HEK293 (cell line): ENCODE measurements around the gene MPPED1.

Source experiments
- CTCF ChIA-PET: fragments of 350-600 bp; formaldehyde crosslinking; extraction: SDS; loops from one replicate; lab custom pipeline; 2021; ENCODE audit warnings: antibody characterized with exemption; lab: Yijun Ruan, JAX
- POLR2A ChIA-PET: fragments of 300-600 bp; formaldehyde crosslinking; extraction: SDS; loops from one replicate; lab custom pipeline; 2020; ENCODE audit warnings: antibody characterized with exemption, inconsistent platforms; lab: Yijun Ruan, JAX
- H3K27ac ChIP-seq: fragments of 200-500 bp; sonication (Bioruptor generic); 2 replicates; pipeline ENCODE4 v1.5.1; 2014; ENCODE audit warnings: low read depth, low read length, control low read depth, inconsistent platforms; ENCODE audit errors: extremely low read depth
- H3K36me3 ChIP-seq, 2 experiments: fragments of 200-500 bp in 1 of 2; sonication (Bioruptor generic) in 1 of 2; 1 replicate in 1 of 2; 2 replicates in 1 of 2; pipeline ENCODE4 v1.5.1; 2014 to 2017; ENCODE audit warnings: inconsistent platforms in 2 of 2, low read length in 2 of 2; ENCODE audit not compliant: control insufficient read depth in 2 of 2, insufficient read depth in 1 of 2
- H3K4me1 ChIP-seq: fragments of 200-500 bp; sonication (Bioruptor generic); 2 replicates; pipeline ENCODE4 v1.5.1; 2014; ENCODE audit warnings: mild to moderate bottlenecking, low read length, inconsistent platforms; ENCODE audit not compliant: control insufficient read depth, insufficient read depth
- H3K4me3 ChIP-seq: 2 replicates; pipeline ENCODE4 v1.5.1; 2011; ENCODE audit warnings: low read depth, mild to moderate bottlenecking, control low read depth, low read length, moderate library complexity
- H3K9me3 ChIP-seq: fragments of 200-500 bp; sonication (Bioruptor generic); 2 replicates; pipeline ENCODE4 v1.5.1; 2014; ENCODE audit warnings: low read depth, low read length, inconsistent platforms; ENCODE audit not compliant: control insufficient read depth, insufficient read depth
- BCL11A ChIP-seq: fragments of 450-650 bp; formaldehyde crosslinking; IDR thresholded peaks from 2 replicates; pipeline ENCODE4 v1.5.1; 2016; ENCODE audit warnings: low read depth, missing biosample characterization, missing genetic modification characterization
- GLI2 ChIP-seq: fragments of 450-650 bp; formaldehyde crosslinking; IDR thresholded peaks from 2 replicates; pipeline ENCODE4; 2017; ENCODE audit warnings: missing biosample characterization, missing genetic modification characterization, low read depth, borderline replicate concordance
- KLF8 ChIP-seq: fragments of 450-650 bp; formaldehyde crosslinking; IDR thresholded peaks from 2 replicates; pipeline ENCODE4 v1.5.1; 2016; ENCODE audit warnings: missing biosample characterization, missing genetic modification characterization
- OVOL3 ChIP-seq: fragments of 450-650 bp; formaldehyde crosslinking; IDR thresholded peaks from 2 replicates; pipeline ENCODE4 v1.5.1; 2016; ENCODE audit warnings: missing biosample characterization, missing genetic modification characterization
- SCRT2 ChIP-seq: fragments of 450-650 bp; formaldehyde crosslinking; IDR thresholded peaks from 2 replicates; pipeline ENCODE4 v1.5.1; 2016; ENCODE audit warnings: missing biosample characterization, missing genetic modification characterization
- ZBTB7A ChIP-seq: fragments of 450-650 bp; formaldehyde crosslinking; IDR thresholded peaks from 2 replicates; pipeline ENCODE4 v1.5.1; 2016; ENCODE audit warnings: low read depth, missing biosample characterization, missing genetic modification characterization
- ZNF112 ChIP-seq: fragments of 450-650 bp; formaldehyde crosslinking; IDR thresholded peaks from 2 replicates; pipeline ENCODE4 v1.5.0; 2017; ENCODE audit warnings: missing biosample characterization, missing genetic modification characterization
- ZNF19 ChIP-seq: fragments of 450-650 bp; formaldehyde crosslinking; IDR thresholded peaks from 2 replicates; pipeline ENCODE4; 2016; ENCODE audit warnings: missing biosample characterization, missing genetic modification characterization, low read depth
- ZNF341 ChIP-seq: fragments of 450-650 bp; formaldehyde crosslinking; IDR thresholded peaks from 2 replicates; pipeline ENCODE4; 2016; ENCODE audit warnings: low read depth, missing biosample characterization, missing genetic modification characterization
- ZNF404 ChIP-seq: fragments of 450-650 bp; formaldehyde crosslinking; IDR thresholded peaks from 2 replicates; pipeline ENCODE4 v1.5.1; 2017; ENCODE audit warnings: missing biosample characterization, missing genetic modification characterization
- ZNF501 ChIP-seq: fragments of 450-650 bp; formaldehyde crosslinking; IDR thresholded peaks from 2 replicates; pipeline ENCODE4 v1.5.1; 2016; ENCODE audit warnings: missing biosample characterization, missing genetic modification characterization
- ZNF585B ChIP-seq: fragments of 450-650 bp; formaldehyde crosslinking; IDR thresholded peaks from 2 replicates; pipeline ENCODE4 v1.5.1; 2016; ENCODE audit warnings: missing biosample characterization, missing genetic modification characterization
- ZNF660 ChIP-seq: fragments of 450-650 bp; IDR thresholded peaks from 2 replicates; pipeline ENCODE4 v1.5.1; 2018; ENCODE audit warnings: missing biosample characterization, mild to moderate bottlenecking, missing genetic modification characterization
- ZNF701 ChIP-seq: fragments of 450-650 bp; formaldehyde crosslinking; IDR thresholded peaks from 2 replicates; pipeline ENCODE4 v1.5.1; 2016; ENCODE audit warnings: missing biosample characterization, missing genetic modification characterization
- ZNF830 ChIP-seq: fragments of 450-650 bp; IDR thresholded peaks from 2 replicates; pipeline ENCODE4 v1.5.0; 2018; ENCODE audit warnings: missing biosample characterization, missing genetic modification characterization, low read depth, mild to moderate bottlenecking, moderate library complexity
- TF ChIP-seq, protein P1 (sequence below): fragments of 450-650 bp; formaldehyde crosslinking; IDR thresholded peaks from 2 replicates; pipeline ENCODE4 v1.5.1; 2016; ENCODE audit warnings: missing biosample characterization, missing genetic modification characterization, low read depth
- TF ChIP-seq, protein P2 (sequence below): fragments of 450-650 bp; formaldehyde crosslinking; IDR thresholded peaks from 2 replicates; pipeline ENCODE4; 2016; ENCODE audit warnings: missing biosample characterization, missing genetic modification characterization
- TF ChIP-seq, protein P3 (sequence below): fragments of 450-650 bp; formaldehyde crosslinking; IDR thresholded peaks from 2 replicates; pipeline ENCODE4 v1.5.1; 2016; ENCODE audit warnings: missing biosample characterization, missing genetic modification characterization
- TF ChIP-seq, protein P4 (sequence below): sonication (generic); formaldehyde crosslinking; IDR thresholded peaks from 2 replicates; pipeline ENCODE4 v1.8.1; 2022; ENCODE audit warnings: mild to moderate bottlenecking, moderate library complexity, missing genetic modification reagents

Gene MPPED1

DNA sequence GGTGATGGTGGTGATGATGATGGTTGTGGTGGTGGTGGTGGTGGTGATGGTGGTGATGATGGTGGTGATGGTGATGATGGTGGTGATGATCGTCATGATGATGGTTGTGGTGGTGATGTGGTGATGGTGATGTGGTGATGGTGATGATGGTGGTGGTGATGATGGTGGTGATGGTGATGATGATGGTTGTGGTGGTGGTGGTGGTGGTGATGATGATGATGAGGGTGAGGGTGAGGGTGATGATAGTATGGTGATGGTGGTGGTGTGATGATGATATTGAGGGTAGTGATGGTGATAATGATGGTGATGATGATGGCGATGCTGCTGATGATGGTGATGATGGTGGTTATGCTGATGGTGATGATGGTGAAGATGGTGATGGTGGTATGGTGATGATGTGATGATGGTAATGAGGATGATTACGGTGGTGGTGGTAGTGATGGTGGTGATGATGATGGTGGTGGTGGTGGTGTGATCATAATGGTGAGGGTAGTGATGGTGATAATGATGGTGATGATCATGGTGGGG lies 63.8 kb downstream of the MPPED1 start (continued):
- TF ChIP-seq, protein P1, sequence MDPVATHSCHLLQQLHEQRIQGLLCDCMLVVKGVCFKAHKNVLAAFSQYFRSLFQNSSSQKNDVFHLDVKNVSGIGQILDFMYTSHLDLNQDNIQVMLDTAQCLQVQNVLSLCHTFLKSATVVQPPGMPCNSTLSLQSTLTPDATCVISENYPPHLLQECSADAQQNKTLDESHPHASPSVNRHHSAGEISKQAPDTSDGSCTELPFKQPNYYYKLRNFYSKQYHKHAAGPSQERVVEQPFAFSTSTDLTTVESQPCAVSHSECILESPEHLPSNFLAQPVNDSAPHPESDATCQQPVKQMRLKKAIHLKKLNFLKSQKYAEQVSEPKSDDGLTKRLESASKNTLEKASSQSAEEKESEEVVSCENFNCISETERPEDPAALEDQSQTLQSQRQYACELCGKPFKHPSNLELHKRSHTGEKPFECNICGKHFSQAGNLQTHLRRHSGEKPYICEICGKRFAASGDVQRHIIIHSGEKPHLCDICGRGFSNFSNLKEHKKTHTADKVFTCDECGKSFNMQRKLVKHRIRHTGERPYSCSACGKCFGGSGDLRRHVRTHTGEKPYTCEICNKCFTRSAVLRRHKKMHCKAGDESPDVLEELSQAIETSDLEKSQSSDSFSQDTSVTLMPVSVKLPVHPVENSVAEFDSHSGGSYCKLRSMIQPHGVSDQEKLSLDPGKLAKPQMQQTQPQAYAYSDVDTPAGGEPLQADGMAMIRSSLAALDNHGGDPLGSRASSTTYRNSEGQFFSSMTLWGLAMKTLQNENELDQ: no peak

DNA sequence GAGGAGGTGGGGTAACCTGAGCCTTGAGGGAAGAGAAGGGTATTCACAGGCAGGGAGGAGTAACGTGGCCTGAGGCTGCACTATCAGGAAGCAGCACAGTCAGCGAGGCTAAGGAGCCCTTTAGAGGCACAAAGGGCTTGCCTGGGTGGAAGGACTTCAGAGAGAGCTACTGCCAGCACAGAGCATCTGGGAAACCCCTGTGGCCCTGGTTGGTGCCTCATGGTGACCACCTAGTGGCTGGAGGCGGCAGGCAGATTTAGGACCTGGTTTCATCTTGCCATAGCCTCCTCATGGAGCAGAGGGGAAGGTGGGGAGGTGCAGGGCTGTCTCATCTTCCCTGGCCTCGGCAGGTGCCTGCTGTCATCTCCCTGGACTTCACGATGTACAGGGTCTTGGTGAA lies 64.5 kb downstream of the MPPED1 start:
- Histone ChIP-seq H3K36me3 (no peaks in the 10 kb centered on the region), H3K4me1 (no peaks in the 10 kb centered on the region), H3K4me3 (no peak overlapping the region), H3K27ac (no peak overlapping the region), H3K9me3 (no peaks in the 10 kb centered on the region)
- ChIA-PET CTCF (no interaction called here), POLR2A (no interaction called here)
- TF ChIP-seq GLI2: no peak
- no peak for TF ChIP-seq ZNF660
- TF ChIP-seq ZNF404 (tag by site-specific recombination): no peak
- TF ChIP-seq ZBTB7A (tag by site-specific recombination): no peak
- no peak for TF ChIP-seq ZNF501 (tag by site-specific recombination)
- TF ChIP-seq ZNF701 (tag by site-specific recombination): no peak
- TF ChIP-seq ZNF341: no peak
- TF ChIP-seq, protein P2, sequence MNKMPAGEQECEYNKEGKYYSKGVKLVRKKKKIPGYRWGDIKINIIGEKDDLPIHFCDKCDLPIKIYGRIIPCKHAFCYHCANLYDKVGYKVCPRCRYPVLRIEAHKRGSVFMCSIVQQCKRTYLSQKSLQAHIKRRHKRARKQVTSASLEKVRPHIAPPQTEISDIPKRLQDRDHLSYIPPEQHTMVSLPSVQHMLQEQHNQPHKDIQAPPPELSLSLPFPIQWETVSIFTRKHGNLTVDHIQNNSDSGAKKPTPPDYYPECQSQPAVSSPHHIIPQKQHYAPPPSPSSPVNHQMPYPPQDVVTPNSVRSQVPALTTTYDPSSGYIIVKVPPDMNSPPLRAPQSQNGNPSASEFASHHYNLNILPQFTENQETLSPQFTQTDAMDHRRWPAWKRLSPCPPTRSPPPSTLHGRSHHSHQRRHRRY (tag by site-specific recombination): no peak
- TF ChIP-seq ZNF112 (tag by site-specific recombination): no peak
- TF ChIP-seq KLF8 (tag by site-specific recombination): no peak
- TF ChIP-seq, protein P3, sequence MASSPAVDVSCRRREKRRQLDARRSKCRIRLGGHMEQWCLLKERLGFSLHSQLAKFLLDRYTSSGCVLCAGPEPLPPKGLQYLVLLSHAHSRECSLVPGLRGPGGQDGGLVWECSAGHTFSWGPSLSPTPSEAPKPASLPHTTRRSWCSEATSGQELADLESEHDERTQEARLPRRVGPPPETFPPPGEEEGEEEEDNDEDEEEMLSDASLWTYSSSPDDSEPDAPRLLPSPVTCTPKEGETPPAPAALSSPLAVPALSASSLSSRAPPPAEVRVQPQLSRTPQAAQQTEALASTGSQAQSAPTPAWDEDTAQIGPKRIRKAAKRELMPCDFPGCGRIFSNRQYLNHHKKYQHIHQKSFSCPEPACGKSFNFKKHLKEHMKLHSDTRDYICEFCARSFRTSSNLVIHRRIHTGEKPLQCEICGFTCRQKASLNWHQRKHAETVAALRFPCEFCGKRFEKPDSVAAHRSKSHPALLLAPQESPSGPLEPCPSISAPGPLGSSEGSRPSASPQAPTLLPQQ: no peak
- TF ChIP-seq, protein P4, sequence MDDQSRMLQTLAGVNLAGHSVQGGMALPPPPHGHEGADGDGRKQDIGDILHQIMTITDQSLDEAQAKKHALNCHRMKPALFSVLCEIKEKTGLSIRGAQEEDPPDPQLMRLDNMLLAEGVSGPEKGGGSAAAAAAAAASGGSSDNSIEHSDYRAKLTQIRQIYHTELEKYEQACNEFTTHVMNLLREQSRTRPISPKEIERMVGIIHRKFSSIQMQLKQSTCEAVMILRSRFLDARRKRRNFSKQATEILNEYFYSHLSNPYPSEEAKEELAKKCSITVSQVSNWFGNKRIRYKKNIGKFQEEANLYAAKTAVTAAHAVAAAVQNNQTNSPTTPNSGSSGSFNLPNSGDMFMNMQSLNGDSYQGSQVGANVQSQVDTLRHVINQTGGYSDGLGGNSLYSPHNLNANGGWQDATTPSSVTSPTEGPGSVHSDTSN (CRISPR knock-in tag): no peak
- no peak for TF ChIP-seq OVOL3 (tag by site-specific recombination)

DNA sequence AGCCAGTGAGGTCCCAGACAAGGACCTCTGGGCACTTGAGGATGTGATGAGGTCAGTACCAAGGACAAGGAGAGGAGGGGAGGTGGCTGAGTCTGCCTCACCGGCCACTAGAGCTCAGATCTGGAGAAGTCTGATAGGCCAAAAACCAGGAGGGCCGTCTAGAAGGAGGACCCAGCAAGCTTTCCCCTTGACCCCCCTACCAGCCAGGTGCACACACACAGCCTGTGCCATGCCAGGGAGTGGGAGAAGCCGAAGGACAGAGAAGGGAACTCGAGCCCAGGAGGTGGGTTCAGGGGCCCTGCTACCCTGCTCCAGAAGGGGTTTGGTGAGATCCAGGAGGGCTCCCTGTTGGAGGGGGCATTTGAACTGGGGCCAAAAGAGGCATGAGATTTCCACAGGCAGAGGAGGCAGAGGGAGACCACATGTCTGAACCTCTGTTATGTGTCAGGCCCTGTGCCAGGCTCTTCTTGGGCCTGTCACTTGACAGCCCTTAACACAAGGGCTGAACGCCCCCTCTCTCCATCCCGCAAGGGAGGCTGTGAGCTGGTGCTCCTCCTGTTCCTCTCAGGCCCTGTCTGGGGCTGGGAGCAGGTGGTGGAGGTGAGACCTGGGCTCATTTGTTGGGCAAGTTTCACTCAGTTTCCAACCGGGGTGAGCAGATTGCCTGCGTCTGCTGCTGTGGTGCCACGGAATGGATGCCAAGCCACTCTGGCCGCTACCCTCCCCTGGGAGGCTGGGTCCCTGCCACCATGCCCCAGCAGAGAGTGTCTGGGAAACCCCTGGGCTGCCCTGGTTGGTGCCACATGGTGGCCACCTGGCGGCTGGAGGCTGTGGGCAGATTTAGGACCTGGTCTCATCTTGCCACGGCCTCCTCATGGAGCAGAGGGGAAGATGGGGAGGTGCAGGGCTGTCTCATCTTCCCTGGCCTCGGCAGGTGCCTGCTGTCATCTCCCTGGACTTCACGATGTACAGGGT lies 65.2 kb downstream of the MPPED1 start:
- Histone ChIP-seq H3K4me3 (no peak overlapping the region), H3K9me3 (no peaks in the 10 kb centered on the region), H3K4me1 (no peaks in the 10 kb centered on the region), H3K27ac (no peak overlapping the region), H3K36me3 (no peaks in the 10 kb centered on the region)
- ChIA-PET POLR2A (no interaction called here), CTCF (interaction anchor here (0.8 kb wide), 1 partner anchor 91 kb away, joined by 3 read pairs; no protein-coding TSS in a partner anchor)
- no peak for TF ChIP-seq SCRT2 (tag by site-specific recombination)
- peak; percentile 30; the same call in 1 of the 2 replicates for TF ChIP-seq ZNF341
- TF ChIP-seq ZNF19 (tag by site-specific recombination): no peak
- no peak for TF ChIP-seq ZNF585B (tag by site-specific recombination)
- no peak for TF ChIP-seq ZNF830 (tag by site-specific recombination)
- no peak for TF ChIP-seq BCL11A
